ENCODE measurements around the gene PCK1. TPM values are rescaled to one million over a fixed set of nuclear protein-coding genes. Genes with fewer than 3 reads are reported as not detected.
A peak's percentile ranks its signal among the peaks of the same experiment; 100 is the strongest.

Gene PCK1
- total RNA-seq, 1 experiment from 2014 or later = 0.32 TPM

DNA sequence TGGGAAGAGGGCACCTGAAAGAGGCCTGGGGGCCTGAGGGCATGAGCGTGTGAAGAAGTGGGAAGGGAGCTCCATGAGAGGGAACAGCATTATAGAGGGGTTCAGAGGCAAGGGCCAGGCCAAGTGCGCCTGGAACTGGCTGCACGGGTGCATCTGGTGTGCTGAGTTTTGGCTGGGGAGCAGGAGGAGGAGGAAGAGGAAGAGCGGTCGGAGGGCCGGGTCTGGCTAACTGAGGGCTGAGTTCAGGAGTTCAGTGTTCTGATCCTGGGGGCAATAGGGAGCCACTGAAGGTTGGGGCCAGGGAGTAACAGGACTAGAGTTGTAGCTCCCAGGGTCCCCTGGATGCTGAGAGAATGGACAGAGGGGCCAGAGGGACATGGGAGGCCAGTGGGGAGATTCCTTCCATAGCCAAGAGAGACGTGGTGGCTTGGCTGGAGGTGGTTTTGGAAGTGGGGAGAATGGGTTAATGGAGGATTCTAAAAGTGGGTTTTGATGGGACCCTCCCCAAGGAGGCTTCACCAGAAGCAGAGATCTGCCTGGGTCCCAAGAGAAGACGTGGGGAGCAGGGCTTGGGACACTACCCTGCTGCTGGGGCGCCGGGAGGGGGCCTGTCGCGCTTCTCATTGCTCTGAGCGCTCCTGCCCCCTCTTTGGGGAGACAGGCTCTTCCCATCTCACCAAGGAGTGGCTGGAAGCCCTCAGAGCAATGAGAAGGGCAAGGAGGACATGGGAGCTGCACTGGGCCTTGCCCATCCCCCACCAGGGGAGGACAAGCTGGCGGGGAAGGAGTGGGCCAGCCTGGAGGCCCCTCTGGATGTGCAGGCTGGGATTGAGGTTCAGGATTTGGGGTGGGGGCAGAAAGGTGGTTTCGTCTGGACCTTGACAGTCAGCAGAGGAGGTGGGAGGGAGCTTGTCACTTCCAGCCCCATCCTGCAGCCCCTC is 30.6 kb downstream of the PCK1 start:
- in situ Hi-C loops (cut with HindIII; ENCODE audit: low pct_unique_long_range_greater_than_20kb, low sequenced_read_pairs) = no loop called here
- no peak for DNase-seq (ENCODE audit: low read depth, low spot score)

DNA sequence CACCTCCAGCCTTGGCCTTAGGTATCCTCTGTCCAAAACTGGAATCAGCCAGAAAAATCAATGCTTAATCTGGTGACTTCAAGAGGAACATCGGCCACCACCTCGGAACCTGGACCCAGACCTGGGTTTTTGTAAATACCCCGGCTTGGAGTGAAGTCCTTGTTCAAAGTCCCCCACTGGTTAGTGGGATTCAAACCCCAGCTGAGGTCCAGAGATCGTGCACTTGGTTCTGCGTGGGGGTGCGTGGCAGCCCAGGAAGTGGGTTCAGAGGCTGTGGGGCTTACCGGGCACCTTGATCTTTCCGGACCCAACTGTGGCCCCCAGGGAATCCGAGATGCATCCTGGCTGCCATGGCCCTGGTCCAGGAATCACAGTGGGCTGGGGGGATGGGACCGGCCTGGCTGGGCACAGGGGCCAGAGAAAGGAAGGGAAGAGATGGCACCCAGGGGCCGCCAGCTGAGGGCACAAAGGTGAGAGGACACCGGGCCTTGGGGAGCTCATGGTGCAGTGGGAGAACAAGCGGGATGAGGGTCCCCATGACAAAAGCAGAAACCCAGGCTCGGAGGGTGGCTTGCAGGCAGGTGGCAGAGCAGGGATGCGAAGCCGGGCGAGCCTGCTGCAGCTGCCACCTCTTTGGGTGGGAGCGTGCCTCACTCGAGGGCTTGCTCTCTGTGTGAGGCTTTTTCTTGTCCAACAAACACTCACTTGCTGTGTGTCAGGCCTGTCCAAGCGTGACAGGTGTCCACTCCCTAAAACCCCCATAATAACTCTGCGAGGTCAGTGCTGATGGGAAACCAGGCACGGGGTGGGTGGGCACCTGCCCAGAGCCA is 31.6 kb downstream of the PCK1 start:
- in situ Hi-C loops (cut with HindIII; ENCODE audit: low pct_unique_long_range_greater_than_20kb, low sequenced_read_pairs) = no loop called here
- no peak for DNase-seq (ENCODE audit: low read depth, low spot score)

DNA sequence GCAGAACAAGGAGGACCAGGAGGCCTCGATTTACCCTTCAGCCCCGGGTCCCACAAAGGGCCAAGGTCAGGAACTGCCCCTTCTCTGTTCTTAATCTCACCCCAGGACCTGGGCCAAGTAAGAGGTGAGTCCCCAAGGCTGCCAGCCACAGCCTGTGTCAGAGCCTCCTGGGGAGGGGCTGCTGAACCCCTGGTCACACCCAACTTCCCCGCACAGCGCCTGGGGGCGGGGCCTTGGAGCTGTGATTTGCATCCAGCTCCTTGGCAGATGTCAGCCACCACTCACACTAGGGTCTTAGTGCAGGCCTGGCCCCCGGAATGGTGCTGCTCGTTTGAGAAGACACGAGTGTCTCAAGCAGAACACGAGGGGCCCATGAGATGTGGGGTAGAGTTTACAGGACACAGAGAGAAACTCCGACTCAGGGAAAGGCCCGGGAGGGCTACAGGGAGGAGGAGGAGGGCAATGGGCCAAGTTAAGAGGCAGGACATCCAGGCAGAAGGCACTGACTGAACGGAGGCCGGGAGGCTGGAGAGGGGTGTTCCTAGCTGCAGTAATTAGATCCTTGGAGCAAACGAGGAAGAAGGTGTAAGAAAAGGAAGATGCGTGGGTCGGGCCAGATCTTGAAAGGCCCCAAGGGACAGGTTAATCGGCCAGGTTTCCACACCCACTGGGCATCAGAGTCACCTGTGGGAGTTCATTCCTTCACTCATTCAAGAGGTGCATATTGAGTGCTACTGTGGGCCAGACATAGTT is 32.4 kb downstream of the PCK1 start:
- DNase-seq (ENCODE audit: low read depth, low spot score) = no peak
- in situ Hi-C loops (cut with HindIII; ENCODE audit: low pct_unique_long_range_greater_than_20kb, low sequenced_read_pairs) = no loop called here

DNA sequence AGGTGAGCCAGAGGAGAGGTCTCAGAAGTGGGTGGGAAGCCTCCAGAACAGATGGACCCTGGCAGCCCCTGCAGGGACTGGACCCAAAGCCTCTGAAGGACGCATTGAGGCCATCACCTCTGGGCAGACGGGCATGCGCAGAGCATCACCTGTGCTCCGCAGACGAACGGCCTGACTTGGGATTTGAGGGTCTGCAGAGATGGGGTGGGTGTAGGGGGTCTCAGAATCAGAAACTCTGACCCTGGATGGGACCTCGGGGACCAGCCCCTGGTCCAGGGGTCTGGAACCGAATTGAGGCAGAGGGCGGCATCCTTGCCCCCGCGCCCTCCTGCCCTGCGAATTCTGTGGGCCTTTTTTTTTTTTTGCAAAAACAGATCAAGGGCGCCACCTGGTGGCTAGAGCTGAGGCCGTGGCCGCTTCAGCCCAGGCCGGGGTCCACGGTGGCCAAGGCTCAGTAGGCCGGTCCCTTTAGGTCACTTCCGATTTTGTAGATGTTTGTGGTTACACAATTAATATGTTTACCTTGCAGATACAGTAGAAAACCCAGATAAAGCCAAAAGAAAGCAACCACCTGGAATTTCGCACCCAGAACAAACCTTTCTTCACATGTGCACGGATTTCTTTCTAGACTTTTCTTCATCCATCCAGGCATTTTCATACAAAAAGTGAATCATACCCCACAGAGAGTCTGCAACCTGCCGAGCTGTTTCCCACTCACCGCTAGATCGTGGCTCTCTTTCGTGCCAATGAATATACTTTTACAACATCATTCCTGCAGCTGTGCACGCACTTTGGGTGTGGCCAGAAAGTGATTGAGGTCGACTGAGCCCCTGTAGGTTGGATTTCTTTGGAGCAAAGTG is 33.4 kb downstream of the PCK1 start:
- in situ Hi-C loops (cut with HindIII; ENCODE audit: low pct_unique_long_range_greater_than_20kb, low sequenced_read_pairs) = no loop called here

GRCh38 chr20:57595041-57596030 is 34.4 kb downstream of the PCK1 start:
- DNase-seq (ENCODE audit: low read depth, low spot score) = peak; percentile 79
- in situ Hi-C loops (cut with HindIII; ENCODE audit: low pct_unique_long_range_greater_than_20kb, low sequenced_read_pairs) = no loop called here

More for the DNA sequence above, 33.4 kb downstream of the PCK1 start:
- peak; percentile 58 for DNase-seq (ENCODE audit: low read depth, low spot score)

DNA sequence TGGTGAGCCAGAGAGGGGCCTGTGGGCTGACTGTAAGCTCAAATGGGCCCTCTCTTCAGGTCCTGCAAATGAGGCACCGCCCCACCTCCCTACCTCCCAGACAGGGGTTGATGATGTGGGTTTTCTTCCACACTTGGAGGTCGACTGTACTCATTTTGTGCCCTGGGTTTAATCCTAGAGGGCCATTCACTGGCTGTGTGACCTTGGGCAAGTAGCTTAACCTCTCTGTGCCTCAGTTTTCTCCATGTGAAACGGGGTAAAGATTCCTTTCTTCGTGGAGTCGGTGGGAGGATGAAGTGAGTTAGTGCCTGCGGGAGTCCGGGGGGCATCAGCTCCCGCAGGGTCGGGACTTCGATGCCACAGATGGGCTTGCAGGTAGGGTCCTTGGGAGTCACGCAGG is 35.4 kb downstream of the PCK1 start:
- no peak for DNase-seq (ENCODE audit: low read depth, low spot score)
- in situ Hi-C loops (cut with HindIII; ENCODE audit: low pct_unique_long_range_greater_than_20kb, low sequenced_read_pairs) = no loop called here

DNA sequence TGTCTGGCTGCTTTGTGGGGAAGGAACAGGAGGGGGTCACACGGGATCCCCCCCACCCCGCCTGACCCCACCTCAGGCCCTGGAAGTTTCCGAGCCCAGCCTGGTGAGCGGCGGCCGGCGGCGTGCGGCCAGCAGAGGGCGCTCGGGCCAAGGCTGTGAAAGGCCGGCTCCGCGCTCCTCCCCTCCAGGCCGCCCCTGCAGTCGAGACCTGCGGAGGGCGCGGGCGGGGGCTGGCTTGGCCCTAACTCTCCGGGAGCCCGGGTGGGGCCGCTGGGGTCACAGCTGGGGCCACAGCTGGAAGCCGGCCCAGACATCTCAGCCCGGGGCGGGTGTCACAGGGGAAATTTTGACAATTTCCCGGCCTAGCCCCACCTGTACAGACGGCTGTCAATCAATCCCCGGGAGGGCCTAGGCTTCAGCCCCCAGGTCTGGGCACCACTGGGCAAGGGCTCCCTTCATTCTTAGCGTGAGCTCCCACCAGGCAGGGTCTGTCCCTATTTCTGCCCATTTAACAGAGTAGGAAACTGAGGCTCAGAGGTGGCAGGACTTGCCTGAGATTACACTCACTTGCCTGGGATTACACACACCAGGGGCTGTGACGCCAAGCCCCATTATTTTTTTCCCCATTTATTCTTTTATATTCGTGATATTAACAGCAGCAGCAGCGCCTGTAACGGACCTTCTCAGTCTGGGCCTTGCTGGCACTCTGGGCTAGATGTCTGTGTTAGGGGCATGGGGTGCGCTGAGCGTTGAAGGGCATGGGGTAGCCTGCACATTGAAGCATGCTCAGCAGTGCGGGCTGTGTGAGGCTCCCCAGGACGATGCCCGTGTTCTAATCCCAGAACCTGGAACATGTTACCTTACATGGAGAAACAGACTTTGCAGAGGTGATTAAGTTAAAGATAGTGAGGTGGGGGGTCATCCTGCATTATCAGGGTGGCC is 36.4 kb downstream of the PCK1 start:
- in situ Hi-C loops (cut with HindIII; ENCODE audit: low pct_unique_long_range_greater_than_20kb, low sequenced_read_pairs) = no loop called here
- peak; percentile 61 for DNase-seq (ENCODE audit: low read depth, low spot score)

DNA sequence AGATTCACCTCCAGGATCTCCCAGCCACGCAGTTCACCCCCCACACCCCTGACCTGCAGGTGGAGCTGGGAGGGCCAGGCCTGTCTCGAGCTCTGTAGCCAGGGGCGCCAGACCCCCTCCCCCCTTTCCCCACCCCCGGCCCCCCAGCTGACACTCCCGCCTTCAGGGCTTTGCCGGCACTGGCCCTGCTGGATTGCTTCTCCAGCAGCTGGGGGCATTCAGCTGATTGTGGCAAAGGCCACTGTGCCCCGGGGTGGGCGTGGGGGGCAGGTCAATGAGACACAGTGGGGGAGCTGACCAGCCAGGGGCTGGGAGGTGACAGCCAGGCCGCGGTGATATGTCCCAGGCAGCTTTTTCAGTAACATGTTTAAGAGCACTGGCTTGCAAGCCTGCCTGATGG is 37.1 kb downstream of the PCK1 start:
- in situ Hi-C loops (cut with HindIII; ENCODE audit: low pct_unique_long_range_greater_than_20kb, low sequenced_read_pairs) = no loop called here
- DNase-seq (ENCODE audit: low read depth, low spot score) = no peak

- no peak for DNase-seq (ENCODE audit: low read depth, low spot score)
- in situ Hi-C loops (cut with HindIII; ENCODE audit: low pct_unique_long_range_greater_than_20kb, low sequenced_read_pairs) = no loop called here
Observed at GRCh38 chr20:57598491-57598890, 37.6 kb downstream of the PCK1 start.

DNA sequence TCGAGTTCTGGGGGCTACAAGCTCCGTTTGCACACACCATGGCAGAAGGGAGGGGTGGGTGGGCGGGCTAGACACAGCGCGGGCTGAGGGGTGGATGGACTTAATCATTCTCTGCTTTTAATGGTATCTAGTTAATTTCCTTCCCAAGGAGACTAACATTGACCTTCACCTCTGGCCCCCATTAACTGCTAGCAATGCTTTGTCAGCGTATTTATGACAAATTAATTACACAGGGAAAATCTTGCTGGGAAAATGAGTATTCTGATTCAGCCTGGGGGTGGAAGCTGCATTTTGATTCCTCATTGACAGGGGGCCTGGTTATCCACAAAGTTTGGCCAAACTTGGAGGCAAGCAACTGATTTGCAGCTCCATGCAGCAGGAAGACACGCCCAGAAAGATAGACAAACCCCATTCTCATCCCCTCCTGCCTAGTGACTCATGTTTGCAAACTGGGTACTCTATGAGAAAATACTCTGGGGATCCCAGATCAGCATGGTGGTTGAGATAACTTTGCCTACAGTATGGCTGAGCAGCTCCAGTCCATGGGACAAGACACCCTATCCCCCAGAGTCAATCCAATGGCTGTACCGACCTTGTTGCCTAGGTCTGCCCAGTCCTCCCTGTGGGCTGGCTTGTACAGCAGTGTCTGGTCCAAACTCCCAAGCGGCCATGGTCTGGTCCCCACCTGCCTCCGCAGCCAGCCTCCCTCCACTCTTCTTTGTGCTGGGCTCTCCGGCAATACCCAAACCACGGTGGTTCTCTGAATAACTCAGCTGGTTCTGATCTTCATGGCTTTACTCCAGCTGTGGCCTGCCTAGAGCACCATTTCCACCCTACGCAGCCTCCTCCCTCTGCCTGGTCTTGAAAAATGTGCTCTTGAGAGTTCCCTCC is 39.7 kb downstream of the PCK1 start:
- in situ Hi-C loops (cut with HindIII; ENCODE audit: low pct_unique_long_range_greater_than_20kb, low sequenced_read_pairs) = no loop called here

GRCh38 chr20:57601211-57601570 is 40.3 kb downstream of the PCK1 start:
- in situ Hi-C loops (cut with HindIII; ENCODE audit: low pct_unique_long_range_greater_than_20kb, low sequenced_read_pairs) = no loop called here
- DNase-seq (ENCODE audit: low read depth, low spot score) = peak; percentile 85

More for the DNA sequence above, 39.7 kb downstream of the PCK1 start:
- no peak for DNase-seq (ENCODE audit: low read depth, low spot score)

GRCh38 chr20:57601737-57602136 is 40.8 kb downstream of the PCK1 start:
- DNase-seq (ENCODE audit: low read depth, low spot score) = no peak
- in situ Hi-C loops (cut with HindIII; ENCODE audit: low pct_unique_long_range_greater_than_20kb, low sequenced_read_pairs) = no loop called here

DNA sequence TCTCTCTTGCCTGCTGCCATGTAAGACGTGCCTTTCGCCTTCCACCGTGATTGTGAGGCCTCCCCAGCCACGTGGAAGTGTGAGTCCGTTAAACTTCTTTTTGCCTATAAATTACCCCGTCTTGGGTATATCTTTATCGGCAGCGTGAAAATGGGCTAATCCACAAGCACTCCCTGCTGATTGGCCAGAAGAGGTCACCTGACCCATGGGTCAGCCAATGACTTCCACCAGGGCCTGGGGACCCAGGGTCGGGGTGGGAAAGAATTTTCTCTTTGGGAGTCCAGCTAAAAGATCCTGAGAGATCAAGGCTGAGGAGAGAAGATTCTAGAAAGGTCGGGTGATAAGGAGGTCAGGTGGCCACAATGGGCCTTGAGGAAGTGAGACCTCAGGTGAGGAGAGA is 42.2 kb downstream of the PCK1 start:
- in situ Hi-C loops (cut with HindIII; ENCODE audit: low pct_unique_long_range_greater_than_20kb, low sequenced_read_pairs) = no loop called here
- no peak for DNase-seq (ENCODE audit: low read depth, low spot score)

- in situ Hi-C loops (cut with HindIII; ENCODE audit: low pct_unique_long_range_greater_than_20kb, low sequenced_read_pairs) = no loop called here
Observed at GRCh38 chr20:57605045-57605444, 44.1 kb downstream of the PCK1 start.

More at GRCh38 chr20:57605045-57605444, 44.1 kb downstream of the PCK1 start:
- no peak for DNase-seq (ENCODE audit: low read depth, low spot score)

All from SK-MEL-5 (cell line).